Measurements from ENCODE around the gene LY6G5B. TPM values are rescaled to one million over a fixed set of nuclear protein-coding genes. Genes with fewer than 3 reads are reported as not detected.

LY6G5B gene
- total RNA-seq, 4 donors from 2014 or later, result 0.19 to 2.7 (median 0.60) TPM; not detected in 1

DNA sequence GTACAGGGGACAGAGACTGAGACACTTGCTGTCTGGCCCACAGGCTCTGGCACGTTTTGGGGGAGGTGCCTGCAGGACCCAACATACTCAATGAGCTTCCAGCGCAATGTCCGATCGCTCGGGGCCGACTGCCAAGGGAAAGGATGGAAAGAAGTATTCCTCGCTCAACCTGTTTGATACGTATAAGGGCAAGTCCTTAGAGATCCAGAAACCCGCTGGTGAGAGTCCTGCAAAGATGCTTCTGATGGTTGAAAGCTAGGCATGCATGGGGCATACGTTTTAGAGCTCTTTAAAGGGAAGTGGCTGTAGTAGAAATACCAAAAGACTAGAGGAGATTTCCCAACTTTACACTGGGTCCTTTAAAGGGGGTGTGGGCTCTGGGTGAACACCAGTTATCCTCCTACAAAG, 47.1 kb upstream of the LY6G5B start:
- no peak for ATAC-seq
- in situ Hi-C loops (cut with MboI; ENCODE audit: low sequenced_read_pairs in 4 of 4), result no loop called here
- Histone ChIP-seq H3K36me3 (peaks cover 6 to 50% of the 10 kb centered on the region in 2 donors), H3K4me1 (peaks cover 19 to 21% of the 10 kb centered on the region in 2 donors), H3K27ac (peak overlapping the region in 3 of 4 donors; percentile 91 to 97 (median 94)), H3K27me3 (no peaks in the 10 kb centered on the region), H3K4me3 (no peak overlapping the region), H3K9me3 (no peaks in the 10 kb centered on the region)
- DNase-seq, result no peak
- no peak for TF ChIP-seq POLR2A (IDR thresholded peaks at IDR 0.05)
- TF ChIP-seq, protein P1, sequence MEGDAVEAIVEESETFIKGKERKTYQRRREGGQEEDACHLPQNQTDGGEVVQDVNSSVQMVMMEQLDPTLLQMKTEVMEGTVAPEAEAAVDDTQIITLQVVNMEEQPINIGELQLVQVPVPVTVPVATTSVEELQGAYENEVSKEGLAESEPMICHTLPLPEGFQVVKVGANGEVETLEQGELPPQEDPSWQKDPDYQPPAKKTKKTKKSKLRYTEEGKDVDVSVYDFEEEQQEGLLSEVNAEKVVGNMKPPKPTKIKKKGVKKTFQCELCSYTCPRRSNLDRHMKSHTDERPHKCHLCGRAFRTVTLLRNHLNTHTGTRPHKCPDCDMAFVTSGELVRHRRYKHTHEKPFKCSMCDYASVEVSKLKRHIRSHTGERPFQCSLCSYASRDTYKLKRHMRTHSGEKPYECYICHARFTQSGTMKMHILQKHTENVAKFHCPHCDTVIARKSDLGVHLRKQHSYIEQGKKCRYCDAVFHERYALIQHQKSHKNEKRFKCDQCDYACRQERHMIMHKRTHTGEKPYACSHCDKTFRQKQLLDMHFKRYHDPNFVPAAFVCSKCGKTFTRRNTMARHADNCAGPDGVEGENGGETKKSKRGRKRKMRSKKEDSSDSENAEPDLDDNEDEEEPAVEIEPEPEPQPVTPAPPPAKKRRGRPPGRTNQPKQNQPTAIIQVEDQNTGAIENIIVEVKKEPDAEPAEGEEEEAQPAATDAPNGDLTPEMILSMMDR (IDR thresholded peaks at IDR 0.05 in 4 of 5, conservative IDR thresholded peaks at IDR 0.05 in 1 of 5), result no peak
- intact Hi-C loops (cut with DNase I; ENCODE audit: low total_unique reads), result loop anchor here (10.0 kb wide), 1 partner anchor 1008 kb away; the partner anchor contains the start of genes MRPS18B and PPP1R10

DNA sequence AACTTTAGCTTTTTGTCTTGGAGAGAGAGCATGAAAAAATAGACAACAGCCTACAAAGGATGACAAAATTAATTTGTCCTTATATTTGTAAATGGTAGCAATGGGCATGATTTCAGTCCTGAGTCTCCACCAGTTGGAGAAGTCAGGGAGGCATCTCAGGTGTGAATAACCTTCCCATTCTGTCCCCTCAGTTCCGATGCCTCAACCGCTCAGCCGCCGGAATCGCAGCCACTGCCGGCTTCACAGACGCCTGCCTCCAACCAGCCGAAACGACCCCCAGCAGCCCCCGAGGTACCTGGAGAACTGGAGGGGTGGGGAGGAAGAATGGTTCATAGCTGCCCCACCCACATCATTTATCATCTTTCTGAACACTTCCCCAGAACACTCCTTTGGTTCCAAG, 45.7 kb upstream of the LY6G5B start:
- Histone ChIP-seq H3K4me1 (peaks cover 19 to 21% of the 10 kb centered on the region in 2 donors), H3K4me3 (no peak overlapping the region), H3K27ac (no peak overlapping the region), H3K9me3 (no peaks in the 10 kb centered on the region), H3K27me3 (no peaks in the 10 kb centered on the region), H3K36me3 (peaks cover 8 to 64% of the 10 kb centered on the region in 2 donors)
- ATAC-seq (no peak), DNase-seq (no peak)
- no peak for TF ChIP-seq POLR2A (IDR thresholded peaks at IDR 0.05)
- TF ChIP-seq, protein P1 (IDR thresholded peaks at IDR 0.05 in 4 of 5, conservative IDR thresholded peaks at IDR 0.05 in 1 of 5), result no peak
- in situ Hi-C loops (cut with MboI; ENCODE audit: low sequenced_read_pairs in 4 of 4), result no loop called here
- intact Hi-C loops (cut with DNase I; ENCODE audit: low total_unique reads), result loop anchor here (10.0 kb wide), 1 partner anchor 1009 kb away; the partner anchor contains the start of genes MRPS18B and PPP1R10

DNA sequence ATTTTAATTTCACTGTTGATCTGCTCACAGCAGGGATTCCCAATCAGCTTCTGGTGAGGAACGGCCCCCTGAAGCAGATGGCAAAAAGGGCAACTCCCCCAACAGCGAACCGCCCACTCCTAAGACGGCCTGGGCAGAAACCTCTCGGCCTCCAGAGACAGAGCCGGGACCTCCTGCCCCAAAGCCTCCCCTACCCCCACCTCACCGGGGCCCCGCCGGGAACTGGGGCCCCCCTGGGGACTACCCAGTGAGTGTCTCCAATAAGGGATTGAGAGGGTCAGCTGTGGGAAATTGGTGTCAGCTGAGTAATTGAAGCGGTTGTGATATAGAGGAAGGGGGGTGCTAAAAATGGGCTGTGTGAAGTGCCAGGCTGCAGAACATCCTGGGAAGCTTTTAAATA, 42.8 kb upstream of the LY6G5B start:
- intact Hi-C loops (cut with DNase I; ENCODE audit: low total_unique reads) (loop anchor here (10.0 kb wide), 1 partner anchor 1012 kb away; the partner anchor contains the start of genes MRPS18B and PPP1R10), in situ Hi-C loops (cut with MboI; ENCODE audit: low sequenced_read_pairs in 4 of 4) (no loop called here)
- TF ChIP-seq, protein P1 (IDR thresholded peaks at IDR 0.05 in 4 of 5, conservative IDR thresholded peaks at IDR 0.05 in 1 of 5), result no peak
- no peak for DNase-seq
- H3K4me3 ChIP-seq, result no peak overlapping the region
- H3K27me3 ChIP-seq, result no peaks in the 10 kb centered on the region
- H3K27ac ChIP-seq, result no peak overlapping the region
- no peak for ATAC-seq
- peaks cover 6 to 10% of the 10 kb centered on the region in 2 donors for H3K4me1 ChIP-seq
- no peaks in the 10 kb centered on the region for H3K9me3 ChIP-seq
- H3K36me3 ChIP-seq, result peaks cover 8 to 93% of the 10 kb centered on the region in 2 donors

DNA sequence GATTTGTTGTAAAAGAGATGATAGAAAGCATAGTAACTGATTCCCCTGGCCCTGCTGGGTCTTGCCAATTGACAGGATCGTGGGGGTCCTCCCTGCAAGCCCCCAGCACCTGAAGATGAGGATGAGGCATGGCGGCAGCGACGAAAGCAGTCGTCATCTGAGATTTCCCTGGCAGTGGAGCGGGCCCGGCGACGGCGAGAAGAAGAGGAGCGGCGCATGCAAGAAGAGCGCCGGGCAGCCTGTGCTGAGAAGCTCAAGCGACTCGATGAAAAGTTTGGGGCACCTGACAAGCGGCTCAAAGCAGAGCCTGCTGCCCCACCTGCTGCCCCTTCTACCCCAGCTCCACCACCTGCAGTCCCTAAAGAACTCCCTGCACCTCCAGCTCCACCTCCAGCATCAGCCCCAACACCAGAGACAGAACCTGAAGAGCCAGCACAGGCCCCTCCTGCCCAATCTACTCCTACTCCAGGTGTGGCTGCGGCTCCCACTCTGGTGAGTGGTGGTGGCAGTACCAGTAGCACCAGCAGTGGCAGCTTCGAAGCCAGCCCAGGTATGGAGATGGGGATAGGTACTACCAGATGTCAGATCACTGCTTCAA, 42.0 kb upstream of the LY6G5B start:
- Histone ChIP-seq H3K36me3 (peaks cover 8 to 99% of the 10 kb centered on the region in 2 donors), H3K4me3 (no peak overlapping the region), H3K27ac (no peak overlapping the region), H3K9me3 (no peaks in the 10 kb centered on the region), H3K27me3 (no peaks in the 10 kb centered on the region), H3K4me1 (peaks cover 0 to 2% of the 10 kb centered on the region in 2 donors)
- in situ Hi-C loops (cut with MboI; ENCODE audit: low sequenced_read_pairs in 4 of 4) (no loop called here), intact Hi-C loops (cut with DNase I; ENCODE audit: low total_unique reads) (loop anchor here (10.0 kb wide), 1 partner anchor 1013 kb away; the partner anchor contains the start of genes MRPS18B and PPP1R10)
- DNase-seq (no peak), ATAC-seq (no peak)
- TF ChIP-seq POLR2A (IDR thresholded peaks at IDR 0.05), result no peak
- TF ChIP-seq, protein P1 (IDR thresholded peaks at IDR 0.05 in 4 of 5, conservative IDR thresholded peaks at IDR 0.05 in 1 of 5), result no peak

Measured in gastrocnemius medialis (tissue), 4 donors.